Fibroblast of gingiva (primary cell): ENCODE results near the gene MAP3K14.
"Not testable (repeated sequence)": the region's sequence is repeated elsewhere in the genome, so short reads cannot be mapped to it uniquely, and the experiment has no call there.

ENCODE experiments used
- DNase-seq: peaks from one replicate; pipeline ENCODE4 v3.0.0-alpha.2; 2011; ENCODE audit warnings: low read depth

Gene MAP3K14

DNA sequence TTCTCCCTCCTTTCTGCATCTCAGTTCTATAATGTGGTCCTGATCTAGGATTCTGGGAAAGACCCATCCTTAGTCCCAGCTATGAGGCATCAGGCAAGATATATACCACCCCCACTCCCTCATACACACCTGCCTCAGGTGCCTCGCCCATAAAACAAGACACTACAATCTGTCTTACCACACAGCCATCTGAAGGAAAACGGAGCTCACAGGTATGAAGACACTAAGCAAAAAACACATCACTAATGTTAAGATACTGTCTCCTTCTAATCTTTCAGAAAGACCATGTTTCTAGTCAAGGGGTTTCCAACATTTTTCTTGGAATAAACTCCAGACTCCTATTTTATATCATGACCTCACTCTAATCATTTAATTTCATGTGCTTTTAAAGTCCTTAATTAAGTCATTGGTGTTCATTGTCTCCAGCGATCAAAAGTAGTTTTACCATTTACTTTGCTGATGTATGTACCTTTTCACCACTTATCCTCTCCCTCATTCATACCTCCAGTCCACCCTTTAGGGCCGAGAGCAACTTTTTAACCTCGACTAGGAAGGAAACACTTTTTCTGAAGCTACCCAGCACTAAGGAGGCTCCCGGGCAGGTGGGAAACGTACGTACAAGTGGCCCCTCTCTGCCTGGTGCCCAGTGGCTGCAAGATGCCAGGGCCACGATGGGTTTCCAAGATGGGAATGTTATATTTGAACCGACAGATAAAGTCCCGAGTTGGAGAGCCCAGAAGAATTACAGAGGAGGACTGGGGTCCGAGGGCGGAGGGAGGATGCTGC lies 979 bp downstream of the MAP3K14 start:
- DNase-seq = no peak

DNA sequence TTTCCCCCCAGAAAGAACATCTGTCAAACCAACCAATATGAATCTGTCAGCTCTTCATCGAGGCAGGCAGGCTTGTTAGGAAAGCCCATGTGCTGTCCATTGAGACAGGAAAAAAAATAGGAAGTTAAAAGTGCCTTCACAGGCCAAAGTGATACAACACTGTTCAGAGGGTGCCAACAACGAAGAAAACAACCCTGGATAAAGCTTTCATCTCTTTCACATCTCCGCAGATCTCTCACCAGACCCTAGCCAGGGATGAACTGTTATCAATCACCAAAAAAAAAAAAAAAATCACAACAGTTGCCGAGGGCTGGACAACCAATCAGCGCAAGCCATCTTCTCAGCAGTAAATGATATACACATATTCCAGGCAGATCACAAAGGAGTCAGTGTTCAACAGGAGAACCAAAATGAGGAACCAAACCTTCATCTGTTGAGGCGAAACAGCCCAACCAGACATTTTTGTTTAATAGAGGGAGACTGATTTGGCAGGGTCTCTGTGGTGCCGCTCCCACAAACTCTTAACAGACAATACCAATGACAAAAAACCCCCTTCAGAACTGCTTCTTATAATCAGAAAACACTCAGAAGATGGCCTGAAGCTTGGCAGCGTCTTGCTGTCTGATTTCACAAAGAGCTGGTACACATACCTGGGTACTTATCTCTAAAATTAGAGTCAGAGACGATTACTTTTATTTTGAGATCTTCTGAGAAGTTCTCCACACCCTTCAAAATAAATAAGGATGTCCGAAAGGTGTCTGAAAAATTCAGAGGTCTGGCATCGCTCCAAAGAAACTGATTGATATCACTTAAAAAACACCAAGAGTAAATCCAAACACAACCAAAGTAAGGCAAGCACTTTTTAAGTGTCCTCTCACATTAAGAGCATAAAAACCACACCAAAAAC lies 1.8 kb downstream of the MAP3K14 start:
- DNase-seq = no peak

DNA sequence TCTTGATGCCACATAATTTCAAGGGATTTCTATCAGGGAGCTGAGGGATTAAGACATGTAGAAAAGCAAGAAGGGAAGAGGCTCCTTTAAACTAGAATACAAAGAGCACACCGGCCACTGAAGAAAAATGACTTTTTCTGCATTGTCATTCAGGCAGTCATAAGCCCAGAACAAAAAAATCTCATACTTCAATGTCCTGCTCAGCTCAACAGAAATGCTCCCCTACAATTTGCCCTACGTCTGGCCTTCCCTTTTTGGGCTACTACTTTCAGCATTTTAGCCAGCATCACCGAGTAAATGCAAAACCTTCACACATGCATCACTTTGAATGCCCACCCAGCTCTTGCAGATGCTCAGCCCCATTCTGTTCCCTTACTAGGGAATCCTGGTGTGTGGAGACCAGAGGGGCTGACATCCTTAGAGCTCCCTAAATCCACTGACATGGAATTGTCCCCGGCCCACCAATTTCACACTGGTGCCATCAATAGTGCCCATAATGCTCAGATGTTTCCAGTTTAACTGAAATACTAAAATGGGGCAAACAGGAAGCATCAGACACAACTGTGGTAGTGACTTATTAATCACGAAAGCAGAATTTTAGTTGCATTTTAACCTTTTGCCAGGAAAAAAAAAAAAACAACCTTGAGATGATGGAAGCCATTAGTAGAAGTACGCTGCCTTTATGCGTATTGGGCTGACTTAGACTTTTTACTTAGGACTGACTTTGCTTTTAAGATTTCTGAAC lies 2.7 kb downstream of the MAP3K14 start:
- DNase-seq = no peak

DNA sequence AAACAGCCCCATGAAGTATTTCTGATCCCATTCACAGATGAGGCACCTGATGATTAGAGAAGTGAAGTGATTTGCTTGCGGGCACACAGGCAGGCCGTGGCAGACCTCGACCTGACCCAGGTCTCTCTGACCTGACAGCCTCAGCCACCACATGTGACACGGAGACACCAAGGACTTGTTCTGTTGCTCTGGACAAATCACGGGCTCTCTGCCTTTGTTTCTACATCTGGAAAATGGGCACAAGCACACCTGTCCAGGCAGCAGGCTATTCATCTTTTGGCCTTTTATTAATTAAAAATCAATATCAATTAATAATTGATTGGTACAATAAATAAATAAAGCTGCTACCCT lies 3.4 kb downstream of the MAP3K14 start:
- no peak for DNase-seq

DNA sequence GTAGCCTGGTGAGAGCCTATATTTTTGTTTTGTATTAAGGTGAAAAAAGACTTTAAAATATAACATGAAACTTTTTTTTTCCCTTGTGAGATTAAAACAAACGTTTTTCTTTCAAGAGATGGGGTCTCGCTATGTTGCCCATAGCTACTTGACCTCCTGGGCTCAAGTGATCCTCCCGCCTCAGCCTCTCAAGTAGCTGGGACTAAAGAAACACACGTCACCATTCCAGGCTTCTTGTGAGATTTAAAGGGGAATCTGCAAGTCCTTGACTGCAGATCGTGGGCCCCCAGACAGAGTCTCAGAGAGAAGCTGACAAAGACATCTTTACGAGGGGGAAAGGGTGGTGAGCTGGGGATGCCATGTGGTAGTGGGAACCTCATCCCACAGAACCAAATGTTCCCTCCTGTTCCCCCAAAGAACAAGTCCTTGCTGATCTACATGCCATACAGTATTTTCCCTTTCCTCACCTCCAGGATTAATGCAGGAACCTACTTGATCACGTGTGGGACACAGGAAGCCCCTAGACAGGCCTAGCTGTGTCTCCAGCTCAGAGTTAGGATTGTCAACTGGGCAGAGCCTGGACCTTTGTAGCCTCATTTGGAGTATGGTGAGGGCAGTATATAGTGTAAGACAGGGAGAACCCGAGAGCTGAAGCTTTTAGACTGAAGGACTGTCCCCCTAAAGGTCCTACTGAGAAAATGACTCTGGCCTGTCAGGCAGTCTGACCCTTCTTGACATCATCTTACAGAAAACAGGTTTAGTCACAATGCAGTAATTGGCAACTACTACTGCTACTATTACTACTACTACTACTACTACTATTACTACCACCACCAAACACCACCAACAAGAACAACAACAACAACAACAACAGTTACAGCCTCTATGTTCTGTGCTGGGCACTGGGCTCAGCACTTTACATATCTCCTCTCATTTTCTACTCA lies 4.1 kb downstream of the MAP3K14 start:
- DNase-seq = no peak

DNA sequence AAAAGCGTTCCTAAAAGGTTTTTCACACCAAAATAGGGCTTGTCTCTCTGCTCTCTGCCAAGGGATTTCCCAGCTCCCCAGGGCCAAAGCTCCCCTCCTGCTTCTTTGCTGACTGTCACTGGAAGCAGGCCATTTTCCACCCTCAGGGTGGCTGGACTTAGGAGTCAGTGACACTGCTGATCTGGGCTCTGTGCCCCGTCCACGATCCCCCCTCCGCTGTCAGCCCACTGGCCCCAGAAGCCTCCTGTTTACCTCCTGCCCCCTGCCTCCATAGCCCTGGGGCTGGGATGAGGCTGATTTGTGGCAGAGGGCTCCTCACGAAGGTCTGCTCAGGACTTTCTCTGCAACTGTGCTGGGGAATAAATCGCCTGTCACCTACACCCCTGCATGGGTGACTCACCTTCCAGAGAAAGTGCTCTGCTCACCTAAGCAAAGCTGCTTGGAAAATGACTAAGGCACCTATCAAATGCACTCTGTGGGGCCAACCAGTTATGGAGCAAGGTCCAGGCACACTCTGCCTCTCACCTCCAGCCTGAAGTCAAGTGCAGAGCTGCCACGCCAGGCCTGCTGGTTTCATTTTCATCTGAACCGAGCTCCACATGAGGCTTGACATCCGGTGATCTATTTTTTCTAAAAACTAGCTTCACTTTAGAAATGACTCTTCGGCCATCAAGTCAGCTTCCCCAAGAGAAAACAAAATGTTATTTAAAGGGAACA lies 4.9 kb downstream of the MAP3K14 start:
- DNase-seq = no peak

DNA sequence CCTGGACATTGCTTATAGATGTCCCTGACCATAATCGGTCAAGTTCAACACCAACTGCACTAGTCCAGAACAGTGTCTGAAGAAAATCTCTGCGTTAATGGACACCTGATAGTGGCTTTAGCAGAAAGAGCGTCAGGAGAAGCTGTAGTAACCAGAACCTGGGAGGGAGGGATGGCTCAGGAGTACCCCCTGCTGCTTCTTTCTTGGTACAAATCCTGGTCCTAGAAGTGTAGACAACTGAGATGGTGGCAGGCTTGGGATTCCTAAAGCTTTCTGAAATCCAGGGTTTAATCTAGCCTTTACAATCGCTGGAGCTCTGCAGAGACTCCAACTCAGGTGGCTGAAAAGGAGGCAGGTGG lies 5.4 kb downstream of the MAP3K14 start:
- DNase-seq = no peak

DNA sequence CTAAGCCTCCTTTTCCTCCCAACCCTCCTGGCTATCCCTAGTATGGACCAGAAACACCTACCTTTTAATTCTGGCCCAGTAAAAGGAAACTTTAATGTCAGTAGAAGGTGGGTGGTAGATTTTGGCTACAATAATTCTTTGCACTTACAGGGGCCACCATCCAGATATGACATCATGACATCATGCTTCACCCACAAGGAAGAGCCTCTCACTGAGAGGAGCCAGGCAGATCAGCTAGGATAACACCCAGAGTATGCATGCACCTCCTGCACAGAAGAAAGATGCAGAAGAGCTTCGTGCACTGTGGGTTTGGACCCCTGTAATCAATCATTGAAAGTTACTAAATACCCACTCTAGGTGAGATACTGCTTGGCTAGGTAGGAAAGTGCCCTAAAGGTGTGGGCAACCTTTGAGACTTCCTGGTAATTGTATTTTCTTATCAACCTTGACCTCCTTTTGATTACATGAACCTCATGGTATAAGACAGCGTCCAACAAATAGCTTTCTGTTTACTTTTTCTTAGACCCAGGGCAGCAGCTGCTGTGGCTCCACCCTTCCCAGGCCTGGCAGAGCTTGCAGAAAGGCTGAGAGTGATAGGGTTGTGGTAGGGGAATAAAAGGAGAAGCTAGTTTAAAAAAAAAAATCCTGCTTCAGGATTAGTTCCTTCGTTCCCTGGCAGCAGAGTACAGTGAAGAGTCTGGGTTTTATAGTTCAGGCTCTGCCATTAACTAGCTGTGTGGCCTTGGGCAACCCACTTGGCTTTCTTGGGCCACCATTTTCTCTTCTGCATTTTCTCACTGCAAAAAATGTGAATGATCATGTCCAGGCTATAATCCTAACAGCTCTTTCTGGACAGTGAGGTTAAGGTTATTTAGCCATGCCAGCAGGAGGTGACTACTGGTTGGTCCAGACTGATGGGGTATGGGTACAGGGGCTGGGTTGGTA lies 6.2 kb downstream of the MAP3K14 start:
- DNase-seq = no peak

DNA sequence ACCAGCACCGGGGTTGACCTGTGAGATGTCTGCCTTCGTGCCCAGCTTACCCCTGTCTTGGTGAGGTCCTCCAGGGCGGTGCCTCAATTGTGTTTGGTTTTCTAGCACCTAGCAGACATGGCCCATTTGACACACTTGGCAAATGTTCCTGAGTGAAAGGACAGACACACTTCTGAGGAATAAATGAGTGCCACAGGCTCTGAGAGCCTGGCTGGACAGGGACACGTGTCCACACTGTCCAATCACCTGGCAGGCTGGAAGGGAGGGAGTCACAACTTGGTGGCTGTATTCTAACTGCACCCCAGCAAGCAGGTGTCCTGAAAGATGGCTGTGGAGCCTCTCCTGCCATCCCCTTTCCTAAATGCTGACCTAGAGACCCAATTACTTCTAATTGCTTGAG lies 7.4 kb downstream of the MAP3K14 start:
- DNase-seq = no peak

DNA sequence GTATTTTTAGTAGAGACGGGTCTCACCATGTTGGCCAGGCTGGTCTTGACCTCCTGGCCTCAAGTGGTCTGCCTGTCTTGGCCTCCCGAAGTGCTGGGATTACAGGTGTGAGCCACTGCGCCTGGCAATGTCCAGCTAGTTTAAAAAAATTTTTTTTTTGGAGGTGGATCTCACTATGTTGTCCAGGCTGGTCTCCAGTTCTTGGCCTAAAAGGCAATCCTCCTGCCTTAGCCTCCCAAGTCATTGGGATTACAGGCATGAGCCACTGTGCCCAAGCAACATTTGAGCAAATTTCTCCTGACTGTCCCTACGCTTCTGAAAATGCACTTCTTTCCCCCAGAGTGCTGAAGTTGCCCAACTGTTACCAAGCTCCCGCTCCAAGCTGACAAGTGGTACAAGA lies 8.0 kb downstream of the MAP3K14 start:
- no peak for DNase-seq

DNA sequence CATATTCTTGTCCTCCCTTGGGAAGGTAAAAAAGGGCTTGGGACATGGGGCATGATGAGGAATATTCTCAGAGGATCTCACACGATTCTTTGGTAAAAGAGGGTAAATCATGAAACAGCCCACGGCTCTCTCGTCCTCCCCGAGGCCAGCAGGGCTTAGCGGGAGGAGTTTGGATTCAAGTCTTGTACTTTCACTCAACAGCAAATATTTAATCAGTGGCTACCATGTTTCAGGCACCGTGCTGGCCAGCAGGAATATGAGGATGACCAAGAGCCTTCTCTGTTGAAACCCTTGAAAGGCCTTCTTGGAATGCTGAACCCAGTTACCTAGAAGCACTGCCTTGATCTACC lies 8.8 kb downstream of the MAP3K14 start:
- DNase-seq = no peak

DNA sequence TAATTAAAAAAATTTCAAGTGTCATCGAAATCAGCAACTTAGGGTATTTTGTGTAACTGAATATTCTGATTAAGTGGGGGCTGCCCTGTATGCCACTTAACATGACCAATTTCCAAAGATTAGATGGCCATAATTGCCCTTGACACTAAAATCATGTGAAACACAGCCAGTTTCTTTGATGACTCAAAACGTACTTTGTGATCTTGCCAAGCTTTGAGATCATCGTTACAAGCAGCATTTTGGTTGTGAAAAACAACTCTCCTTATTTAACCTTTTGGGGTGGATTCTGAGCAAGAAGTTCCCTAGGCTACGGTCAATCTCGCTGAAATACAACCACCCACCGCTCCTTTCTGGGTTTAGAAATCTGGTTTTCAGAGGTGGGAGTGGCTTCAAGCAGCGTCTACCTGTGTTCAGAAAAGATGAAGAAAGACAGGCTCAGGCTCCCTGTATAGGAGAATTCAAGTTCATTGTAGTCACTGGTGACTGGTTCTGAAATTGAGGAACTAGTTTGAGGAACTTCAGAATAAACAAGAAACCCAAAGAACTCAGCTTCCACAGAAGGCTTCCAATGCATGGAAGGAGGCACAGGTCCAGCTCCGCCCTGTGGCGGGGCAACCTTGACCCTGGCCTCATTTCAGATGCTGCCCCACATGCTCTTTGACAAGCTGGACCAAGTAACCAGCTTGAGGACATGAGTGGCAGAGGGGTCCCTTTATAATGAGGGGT lies 9.4 kb downstream of the MAP3K14 start:
- DNase-seq = peak; percentile 91

DNA sequence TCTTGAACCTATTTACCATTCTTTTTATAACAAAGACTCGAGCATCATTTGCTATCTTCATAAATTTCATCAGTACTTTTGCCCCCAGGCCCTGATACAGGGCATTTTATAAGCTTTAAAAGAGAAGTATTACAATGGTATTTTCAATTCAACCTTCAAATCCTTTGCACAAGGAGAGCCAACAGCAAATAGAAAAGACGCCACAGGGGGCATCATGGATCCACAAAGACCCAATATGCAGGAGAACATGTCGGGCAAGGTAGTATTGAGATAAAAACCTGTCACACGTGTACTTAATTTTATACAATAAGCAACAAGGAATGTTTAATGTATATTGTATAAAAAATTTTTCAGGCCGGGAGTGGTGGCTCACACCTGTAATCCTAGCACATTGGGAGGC lies 10.2 kb downstream of the MAP3K14 start:
- no peak for DNase-seq

DNA sequence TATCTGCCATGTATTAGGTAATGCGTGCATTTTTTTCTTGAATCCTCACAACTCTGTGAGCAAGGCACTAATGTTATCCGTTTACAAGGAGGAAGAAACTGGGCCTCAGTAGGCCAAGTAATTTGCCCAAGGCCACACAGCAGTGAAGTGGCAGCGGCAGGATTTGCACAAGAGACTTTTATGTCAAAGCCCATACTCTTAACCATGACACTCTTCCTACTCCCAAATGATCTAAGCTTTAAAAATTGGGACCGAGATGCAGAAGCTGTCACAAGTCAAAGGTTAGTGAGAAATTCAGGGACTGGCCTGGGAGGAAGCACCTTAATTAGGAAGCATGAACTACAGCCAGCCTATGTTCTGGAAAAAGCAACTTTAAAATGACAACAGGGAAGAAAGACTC lies 10.7 kb downstream of the MAP3K14 start:
- no peak for DNase-seq

DNA sequence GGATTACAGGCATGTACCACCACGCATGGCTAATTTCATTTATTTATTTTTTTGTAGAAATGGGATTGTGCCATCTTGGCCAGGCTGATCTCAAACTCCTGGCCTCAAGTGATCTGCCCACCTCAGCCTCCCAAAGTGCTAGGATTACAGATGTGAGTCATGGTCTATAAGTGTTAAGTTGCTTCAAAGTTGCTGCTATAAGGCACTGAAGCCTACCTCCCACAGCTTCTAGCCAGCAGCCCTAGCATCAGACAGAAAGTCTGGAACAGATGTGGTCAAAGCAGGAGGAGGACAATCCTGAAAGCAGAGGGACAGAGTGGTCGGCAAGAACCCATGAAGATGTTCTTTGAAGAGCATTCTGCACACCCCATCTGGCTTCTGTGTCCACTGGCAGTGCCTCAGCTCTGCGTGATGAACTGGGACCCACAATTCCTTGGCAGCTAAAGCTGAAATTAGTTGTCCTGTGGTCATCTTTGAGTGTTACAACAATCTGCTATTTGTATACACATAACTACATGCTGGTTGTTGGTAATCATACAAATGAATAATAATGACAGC lies 11.2 kb downstream of the MAP3K14 start:
- peak; percentile 88 for DNase-seq

DNA sequence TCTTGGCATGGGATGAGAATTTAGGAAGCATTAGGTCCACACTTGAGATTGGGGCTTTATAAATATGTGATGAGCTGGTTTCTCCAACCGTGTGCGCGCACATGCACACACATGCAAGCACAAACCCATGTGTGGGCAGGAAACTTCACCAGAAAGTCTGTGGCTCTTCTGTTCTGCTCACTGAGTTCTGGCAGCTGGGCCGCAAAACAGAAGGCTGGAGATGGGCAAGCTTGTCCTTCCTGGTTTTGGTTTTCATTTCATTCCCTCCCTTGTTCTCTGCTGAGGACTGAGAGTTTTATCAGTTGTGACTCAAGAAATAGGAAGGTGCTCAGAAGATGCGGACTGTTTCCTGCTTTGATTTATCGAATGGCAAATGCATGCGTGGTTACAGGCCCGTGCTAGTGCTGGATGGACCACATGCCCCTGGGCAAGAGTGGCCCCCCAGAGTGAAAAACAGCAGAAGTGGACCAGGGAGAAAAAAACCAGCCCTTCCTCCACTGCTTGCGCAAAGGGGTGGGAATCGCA lies 14.1 kb downstream of the MAP3K14 start:
- DNase-seq = peak; percentile 54

DNA sequence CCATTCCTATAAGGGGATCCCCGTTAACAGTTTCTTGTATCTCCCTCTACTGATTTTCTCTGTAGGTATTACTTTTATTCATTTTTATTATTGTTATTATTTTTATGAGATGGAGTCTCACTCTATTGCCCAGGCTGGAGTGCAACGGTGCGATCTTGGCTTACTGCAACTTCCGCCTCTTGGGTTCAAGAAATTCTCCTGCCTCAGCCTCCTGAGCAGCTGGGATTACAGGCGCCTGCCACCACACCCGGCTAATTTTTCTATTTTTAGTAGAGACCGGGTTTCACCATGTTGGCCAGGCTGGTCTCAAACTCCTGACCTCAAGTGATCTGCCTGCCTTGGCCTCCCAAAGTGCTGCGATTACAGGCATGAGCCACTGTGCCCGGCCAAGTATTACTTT lies 14.6 kb downstream of the MAP3K14 start:
- DNase-seq = not testable (repeated sequence)

DNA sequence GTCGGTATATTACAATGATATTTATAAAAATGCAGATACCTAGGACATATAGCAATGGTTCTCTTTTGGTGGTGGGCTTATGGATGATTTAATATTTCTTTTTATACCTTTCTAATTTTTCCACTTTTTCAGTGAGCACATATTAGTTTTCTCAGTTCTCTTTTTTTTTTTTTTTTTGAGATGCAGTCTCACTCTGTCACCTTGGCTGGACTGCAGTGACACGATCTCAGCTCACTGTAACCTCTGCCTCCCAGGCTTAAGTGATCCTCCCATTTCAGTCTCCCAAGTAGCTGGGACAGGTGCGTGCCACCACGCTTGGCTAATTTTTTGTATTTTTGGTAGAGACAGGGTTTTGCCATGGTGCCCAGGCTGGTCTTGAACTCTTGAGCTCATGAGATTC lies 15.1 kb downstream of the MAP3K14 start:
- DNase-seq = no peak
